GM10248 (cell line): ENCODE results near the gene ASPHD2.

Experiments
- CTCF ChIA-PET: fragments of 300-600 bp; sonication (Branson Sonifier 250); formaldehyde crosslinking; extraction: SDS; loops from one replicate; lab custom pipeline; 2021; ENCODE audit warnings: antibody characterized with exemption; lab: Yijun Ruan, JAX
- POLR2A ChIA-PET: fragments of 350-650 bp; sonication (Branson Sonifier 250); formaldehyde crosslinking; extraction: SDS; loops from one replicate; lab custom pipeline; 2020; ENCODE audit warnings: antibody characterized with exemption; lab: Yijun Ruan, JAX
- DNase-seq: peaks from one replicate; pipeline ENCODE4 v3.0.0; 2012; ENCODE audit errors: extremely low spot score
- CTCF ChIP-seq: IDR thresholded peaks from 2 replicates; pipeline ENCODE4 v1.5.1; 2012; ENCODE audit warnings: mild to moderate bottlenecking, low read depth; ENCODE audit errors: extremely low read depth, missing control alignments, control extremely low read depth

The ASPHD2 gene

GRCh38 chr22:26463101-26463661, 34.1 kb downstream of the ASPHD2 start:
- TF ChIP-seq CTCF, result no peak
- ChIA-PET POLR2A (no interaction called here), CTCF (interaction anchor here (1.0 to 7.5 kb wide), 7 partner anchors 10 to 210 kb away, joined by 3 to 76 read pairs (median 5); no protein-coding TSS in a partner anchor)
- no peak for DNase-seq

- ChIA-PET POLR2A (no interaction called here), CTCF (interaction anchor here (1.2 to 7.5 kb wide), 3 partner anchors 69 to 209 kb away, joined by 3 to 76 read pairs (median 65); no protein-coding TSS in a partner anchor)
- no peak for TF ChIP-seq CTCF
- no peak for DNase-seq
Measured at GRCh38 chr22:26463688-26464087, 34.6 kb downstream of the ASPHD2 start.

GRCh38 chr22:26464312-26464711, 35.3 kb downstream of the ASPHD2 start:
- ChIA-PET POLR2A (interaction anchor here (0.6 kb wide), 1 partner anchor 178 kb away, joined by 6 read pairs; no protein-coding TSS in a partner anchor), CTCF (interaction anchor here (1.2 to 7.5 kb wide), 3 partner anchors 69 to 209 kb away, joined by 3 to 76 read pairs (median 65); no protein-coding TSS in a partner anchor)
- no peak for TF ChIP-seq CTCF
- DNase-seq, result no peak

DNA sequence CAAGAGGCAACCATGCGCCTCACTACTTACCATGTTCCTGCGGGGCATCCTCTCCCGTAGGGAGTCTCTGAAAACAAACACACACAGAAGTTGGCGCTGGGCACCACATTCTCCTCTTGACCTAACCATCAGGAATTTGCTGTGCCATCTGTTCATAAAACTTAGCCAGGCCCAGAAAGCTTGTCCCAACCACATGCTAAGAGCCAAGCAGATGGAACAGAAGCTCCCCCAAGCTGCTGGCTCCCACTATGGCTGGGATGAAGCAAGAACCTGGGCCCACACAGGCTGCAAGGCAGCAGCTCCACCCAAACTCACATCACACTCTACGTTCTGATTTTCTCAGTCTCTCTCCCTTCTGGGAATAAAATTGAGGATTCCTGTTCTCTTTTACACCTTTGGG, 37.1 kb downstream of the ASPHD2 start:
- POLR2A ChIA-PET, result no interaction called here
- TF ChIP-seq CTCF, result no peak
- no peak for DNase-seq
- CTCF ChIA-PET, result interaction anchor here (0.7 to 7.5 kb wide), 5 partner anchors 13 to 102 kb away, joined by 3 to 76 read pairs (median 3); no protein-coding TSS in a partner anchor

- ChIA-PET CTCF (interaction anchor here (1.4 kb wide), 1 partner anchor 9 kb away, joined by 5 read pairs; no protein-coding TSS in a partner anchor), POLR2A (interaction anchor here (0.5 kb wide), 1 partner anchor 173 kb away, joined by 4 read pairs; no protein-coding TSS in a partner anchor)
- TF ChIP-seq CTCF, result no peak
- no peak for DNase-seq
Measured at GRCh38 chr22:26470807-26471206, 41.7 kb downstream of the ASPHD2 start.

DNA sequence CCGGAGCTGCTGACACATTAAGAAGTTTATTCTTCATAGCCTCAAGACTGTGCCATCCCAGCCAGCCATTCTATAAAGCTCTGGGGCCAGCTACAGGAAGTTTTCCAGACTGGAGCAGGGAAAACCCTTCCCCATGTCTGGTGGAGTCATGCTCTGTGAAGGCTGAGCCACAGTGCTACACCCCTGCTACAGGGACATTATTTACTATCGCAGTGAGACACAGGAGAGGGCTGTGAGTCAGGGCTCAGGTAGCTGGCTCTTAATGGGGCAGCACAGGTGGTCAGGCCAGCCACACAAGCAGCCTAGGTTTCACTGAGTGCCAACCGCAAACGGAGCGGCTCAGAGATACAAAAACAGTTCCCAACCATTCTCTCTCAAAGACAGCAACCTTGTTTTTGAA, 42.5 kb downstream of the ASPHD2 start:
- DNase-seq, result no peak
- CTCF ChIA-PET, result interaction anchor here (1.4 to 1.8 kb wide), 2 partner anchors 10 to 11 kb away, joined by 5 to 7 read pairs; no protein-coding TSS in a partner anchor

More for the DNA sequence above, 42.5 kb downstream of the ASPHD2 start:
- POLR2A ChIA-PET, result no interaction called here
- no peak for TF ChIP-seq CTCF
